Mononuclear cell (primary cell): ENCODE results near the gene MRPS18C. TPM values are rescaled to one million over a fixed set of nuclear protein-coding genes. Genes with fewer than 3 reads are reported as not detected.
"Not testable (repeated sequence)": the region's sequence is repeated elsewhere in the genome, so short reads cannot be mapped to it uniquely, and the experiment has no call there.

Experiments
- H3K27me3 ChIP-seq: 2 replicates; pipeline ENCODE4 v1.6.0; 2011; ENCODE audit warnings: low read length, control low read depth; ENCODE audit not compliant: insufficient read depth
- H3K4me1 ChIP-seq: 2 replicates; pipeline ENCODE4 v1.5.1; 2011; ENCODE audit warnings: mild to moderate bottlenecking, low read length, control low read depth; ENCODE audit not compliant: insufficient read depth
- H3K4me3 ChIP-seq: 2 replicates; pipeline ENCODE4 v1.5.1; 2011; ENCODE audit warnings: mild to moderate bottlenecking, low read length, moderate library complexity
- H3K9me3 ChIP-seq: 2 replicates; pipeline ENCODE4 v1.5.1; 2011; ENCODE audit warnings: low read depth, mild to moderate bottlenecking, control low read depth, low read length
- total RNA-seq: library from RNA; depleted of rRNA; stranded (reverse); fragments of >200 nt; gene quantifications from one replicate; pipeline ENCODE4 v1.2.3, GENCODE V29; 2012

MRPS18C gene
- total RNA-seq, 1 donor, result 19.4 TPM

GRCh38 chr4:83484500-83485461, 28.9 kb downstream of the MRPS18C start, which contains the start of gene ABRAXAS1:
ABRAXAS1 (minus strand) TSS chr4:83485100; CDS start chr4:83485072, 28 bp downstream.
- peak within 1 kb of the TSS; percentile 64 for H3K4me3 ChIP-seq
- H3K27me3 ChIP-seq, result no peaks in the 10 kb centered on the region
- no peaks in the 10 kb centered on the region for H3K9me3 ChIP-seq
- H3K4me1 ChIP-seq, result peaks cover 13% of the 10 kb centered on the region

GRCh38 chr4:83486457-83487129, 30.7 kb downstream of the MRPS18C start:
- no peaks in the 10 kb centered on the region for H3K27me3 ChIP-seq

GRCh38 chr4:83489711-83490326, 34.0 kb downstream of the MRPS18C start:
- Histone ChIP-seq H3K27me3 (no peaks in the 10 kb centered on the region), H3K4me1 (peaks cover 6% of the 10 kb centered on the region), H3K4me3 (no peak overlapping the region), H3K9me3 (no peaks in the 10 kb centered on the region)

More at GRCh38 chr4:83486457-83487129, 30.7 kb downstream of the MRPS18C start:
- Histone ChIP-seq H3K4me1 (peaks cover 13% of the 10 kb centered on the region), H3K9me3 (no peaks in the 10 kb centered on the region), H3K4me3 (no peak overlapping the region)

GRCh38 chr4:83490876-83491450, 35.1 kb downstream of the MRPS18C start:
- Histone ChIP-seq H3K4me3 (no peak overlapping the region), H3K27me3 (no peaks in the 10 kb centered on the region), H3K9me3 (no peaks in the 10 kb centered on the region), H3K4me1 (no peaks in the 10 kb centered on the region)

GRCh38 chr4:83496085-83496917, 40.4 kb downstream of the MRPS18C start:
- not testable (repeated sequence) for H3K27me3 ChIP-seq

GRCh38 chr4:83498187-83498586, 42.3 kb downstream of the MRPS18C start:
- H3K4me3 ChIP-seq, result no peak overlapping the region
- H3K27me3 ChIP-seq, result no peaks in the 10 kb centered on the region
- H3K4me1 ChIP-seq, result no peaks in the 10 kb centered on the region
- no peaks in the 10 kb centered on the region for H3K9me3 ChIP-seq

More at GRCh38 chr4:83496085-83496917, 40.4 kb downstream of the MRPS18C start:
- H3K4me3 ChIP-seq, H3K4me1 ChIP-seq, H3K9me3 ChIP-seq: not testable (repeated sequence)

- H3K4me3 ChIP-seq, H3K27me3 ChIP-seq, H3K4me1 ChIP-seq, H3K9me3 ChIP-seq: not testable (repeated sequence)
These were observed 45.8 kb downstream of the MRPS18C start for GRCh38 chr4:83501671-83502070.

GRCh38 chr4:83503974-83504373, 48.1 kb downstream of the MRPS18C start:
- H3K4me3 ChIP-seq, result no peak overlapping the region
- H3K4me1 ChIP-seq, result peaks cover 8% of the 10 kb centered on the region
- H3K27me3 ChIP-seq, result no peaks in the 10 kb centered on the region
- no peaks in the 10 kb centered on the region for H3K9me3 ChIP-seq

GRCh38 chr4:83504503-83504902, 48.6 kb downstream of the MRPS18C start:
- H3K4me3 ChIP-seq, result no peak overlapping the region
- no peaks in the 10 kb centered on the region for H3K27me3 ChIP-seq
- peaks cover 8% of the 10 kb centered on the region for H3K4me1 ChIP-seq
- no peaks in the 10 kb centered on the region for H3K9me3 ChIP-seq

GRCh38 chr4:83504996-83505395, 49.1 kb downstream of the MRPS18C start:
- Histone ChIP-seq H3K27me3 (no peaks in the 10 kb centered on the region), H3K4me3 (no peak overlapping the region), H3K4me1 (peaks cover 8% of the 10 kb centered on the region), H3K9me3 (no peaks in the 10 kb centered on the region)

- H3K4me1 ChIP-seq, H3K4me3 ChIP-seq, H3K9me3 ChIP-seq, H3K27me3 ChIP-seq: not testable (repeated sequence)
These were observed 53.3 kb downstream of the MRPS18C start for GRCh38 chr4:83509156-83509585.

GRCh38 chr4:83510442-83510841, 54.6 kb downstream of the MRPS18C start:
- no peaks in the 10 kb centered on the region for H3K27me3 ChIP-seq
- no peaks in the 10 kb centered on the region for H3K4me1 ChIP-seq
- H3K4me3 ChIP-seq, result no peak overlapping the region
- H3K9me3 ChIP-seq, result no peaks in the 10 kb centered on the region
